Mesodermal cell (in vitro differentiated cells): ENCODE results near the gene PITRM1.

ENCODE experiments used
- H3K27ac ChIP-seq: 2 replicates; pipeline ENCODE4 v1.7.0; 2013; ENCODE audit warnings: mild to moderate bottlenecking, low read depth, low read length, moderate library complexity; ENCODE audit not compliant: severe bottlenecking
- H3K36me3 ChIP-seq: 2 replicates; pipeline ENCODE4 v1.7.1; 2013; ENCODE audit warnings: mild to moderate bottlenecking, low read length, moderate library complexity; ENCODE audit not compliant: control insufficient read depth, insufficient read depth
- H3K4me1 ChIP-seq: one replicate; pipeline ENCODE4 v1.7.1; 2013; ENCODE audit warnings: mild to moderate bottlenecking, low read length; ENCODE audit not compliant: insufficient read depth, control insufficient read depth, poor library complexity, severe bottlenecking
- H3K4me3 ChIP-seq: 2 replicates; pipeline ENCODE4 v1.7.0; 2013; ENCODE audit warnings: low read length, control low read depth, mild to moderate bottlenecking; ENCODE audit not compliant: insufficient read depth, poor library complexity, severe bottlenecking; ENCODE audit errors: extremely low read depth
- H3K9me3 ChIP-seq: 2 replicates; pipeline ENCODE4 v1.7.1; 2013; ENCODE audit warnings: mild to moderate bottlenecking, low read length, moderate library complexity; ENCODE audit not compliant: control insufficient read depth
- WGBS, 2 experiments: methylation state at CpG; one replicate each; pipeline ENCODE4 v1.1.5; 2013; ENCODE audit warnings: missing lambda C conversion rate in 2 of 2; ENCODE audit not compliant: insufficient coverage in 2 of 2; 5-methylcytosine and 5-hydroxymethylcytosine counted together

The PITRM1 gene

DNA sequence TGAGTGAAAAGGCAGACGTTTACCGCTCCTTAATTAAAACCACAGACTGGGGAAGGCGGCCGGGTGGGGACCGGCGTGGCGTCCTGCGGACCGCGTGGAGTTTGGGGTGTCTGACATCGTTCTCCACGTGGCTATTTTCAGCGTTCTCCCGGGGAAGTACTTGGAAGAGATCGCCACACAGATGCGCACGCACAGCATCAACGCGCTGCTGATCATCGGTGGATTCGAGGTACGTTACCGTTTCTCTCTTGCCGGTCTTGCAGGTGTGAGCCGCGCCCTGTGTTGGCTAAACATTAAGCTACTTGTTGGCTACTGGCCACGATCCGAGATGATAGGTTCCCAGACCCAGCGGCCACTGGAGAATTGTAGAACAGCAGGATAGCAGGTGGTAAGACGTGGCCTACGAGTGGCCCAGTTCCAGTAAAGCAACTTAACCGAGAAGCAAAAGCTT is 53.9 kb downstream of the PITRM1 start:
- peak overlapping the region; percentile 16 for H3K27ac ChIP-seq
- no peak overlapping the region for H3K4me3 ChIP-seq
- peaks cover 14% of the 10 kb centered on the region for H3K4me1 ChIP-seq
- 92 to 98% methylated on average over 30 to 31 of the region's 32 CpGs for WGBS, 2 experiments
- no peaks in the 10 kb centered on the region for H3K9me3 ChIP-seq
- peaks cover 98% of the 10 kb centered on the region for H3K36me3 ChIP-seq

DNA sequence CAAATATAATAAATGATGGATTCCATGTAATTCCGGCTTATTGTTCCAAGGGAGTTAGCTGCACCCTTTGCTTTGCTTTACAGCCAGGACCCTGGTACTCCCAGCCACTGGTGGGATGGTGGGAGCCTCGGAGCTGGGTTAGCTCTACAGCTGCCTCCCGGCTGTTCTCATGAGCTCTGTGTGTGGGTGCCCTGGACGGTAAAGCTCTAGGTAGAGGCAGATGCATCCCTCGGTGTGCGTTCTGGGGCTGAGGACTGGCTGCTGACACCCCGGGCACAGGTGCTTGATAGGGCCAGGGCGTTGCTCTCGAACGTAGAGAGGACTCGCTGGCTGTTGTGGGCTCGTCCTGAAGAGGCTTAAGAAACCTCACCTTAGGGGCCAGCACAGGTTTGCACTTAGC is 55.1 kb downstream of the PITRM1 start:
- Histone ChIP-seq H3K4me1 (peaks cover 7% of the 10 kb centered on the region), H3K27ac (no peak overlapping the region), H3K9me3 (no peaks in the 10 kb centered on the region), H3K4me3 (no peak overlapping the region), H3K36me3 (peaks cover 98% of the 10 kb centered on the region)
- WGBS, 2 experiments, result 95 to 97% methylated on average over 7 to 12 of the region's 12 CpGs

DNA sequence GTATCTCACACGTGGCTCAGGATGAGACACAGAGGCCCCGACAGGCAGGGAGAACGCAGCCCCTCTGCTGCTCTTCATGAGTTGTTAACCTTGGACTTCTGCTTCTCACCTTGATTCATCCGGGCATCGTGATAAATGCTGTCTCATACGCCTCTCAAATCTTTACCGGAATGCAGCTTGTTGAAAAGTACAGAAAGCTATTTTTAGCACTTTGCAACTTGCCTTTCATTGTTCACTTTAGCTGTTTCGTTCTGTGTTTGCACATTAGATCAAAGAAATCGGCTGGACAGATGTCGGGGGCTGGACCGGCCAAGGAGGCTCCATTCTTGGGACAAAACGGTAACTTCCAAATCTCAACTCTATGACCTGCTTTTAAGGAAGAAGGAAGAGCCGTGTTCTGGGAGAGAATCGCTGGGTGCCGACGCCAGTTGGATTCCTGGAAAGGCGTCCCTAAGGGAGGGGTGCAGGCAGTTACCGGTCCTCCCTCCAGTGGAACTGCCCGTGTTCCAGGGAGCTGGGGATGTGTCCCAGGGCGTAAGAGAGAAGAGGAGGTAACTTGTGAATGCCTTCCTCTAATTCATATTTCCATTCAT is 56.0 kb downstream of the PITRM1 start:
- H3K9me3 ChIP-seq, result no peaks in the 10 kb centered on the region
- H3K27ac ChIP-seq, result no peak overlapping the region
- H3K36me3 ChIP-seq, result peaks cover 98% of the 10 kb centered on the region
- 84 to 91% methylated on average over 12 to 18 of the region's 20 CpGs for WGBS, 2 experiments
- peaks cover 4% of the 10 kb centered on the region for H3K4me1 ChIP-seq
- no peak overlapping the region for H3K4me3 ChIP-seq

DNA sequence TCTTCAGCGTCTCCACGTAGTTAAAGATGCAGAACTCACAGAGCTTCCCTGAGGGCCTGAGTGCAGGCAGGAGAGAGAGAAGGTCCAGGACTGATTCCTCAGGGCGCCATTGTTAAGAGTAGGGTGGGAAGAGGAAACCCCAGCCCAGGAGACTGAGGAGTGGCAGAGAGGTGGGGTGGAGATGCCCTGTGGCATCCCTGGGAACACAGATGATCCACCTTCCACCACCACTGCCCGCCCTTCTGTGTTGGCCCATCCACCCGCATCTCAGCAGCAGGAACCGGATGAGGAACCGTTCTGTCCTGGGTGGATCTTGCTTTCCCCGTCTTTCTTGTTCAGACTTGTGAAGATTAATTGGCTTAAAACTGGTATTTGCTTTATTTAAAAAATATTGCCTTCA is 56.9 kb downstream of the PITRM1 start:
- Histone ChIP-seq H3K27ac (no peak overlapping the region), H3K4me3 (no peak overlapping the region), H3K9me3 (no peaks in the 10 kb centered on the region), H3K4me1 (no peaks in the 10 kb centered on the region), H3K36me3 (peaks cover 98% of the 10 kb centered on the region)
- WGBS, 2 experiments, result 94 to 100% methylated on average over 3 to 6 of the region's 8 CpGs

DNA sequence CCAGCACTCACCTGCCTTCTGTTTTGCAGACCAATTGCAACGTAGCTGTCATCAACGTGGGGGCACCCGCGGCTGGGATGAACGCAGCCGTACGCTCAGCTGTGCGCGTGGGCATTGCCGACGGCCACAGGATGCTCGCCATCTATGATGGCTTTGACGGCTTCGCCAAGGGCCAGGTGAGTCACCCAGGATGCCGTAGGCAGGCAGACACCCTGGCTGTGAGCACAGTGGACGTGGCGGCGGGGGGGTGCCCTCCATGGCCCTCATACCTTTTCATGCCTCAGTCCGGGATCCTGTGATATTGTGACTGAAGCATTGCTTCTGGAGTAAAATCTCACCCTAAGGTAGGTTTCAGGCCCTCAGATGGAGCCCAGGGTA is 59.2 kb downstream of the PITRM1 start:
- Histone ChIP-seq H3K9me3 (no peaks in the 10 kb centered on the region), H3K4me1 (no peaks in the 10 kb centered on the region), H3K4me3 (no peak overlapping the region), H3K36me3 (peaks cover 98% of the 10 kb centered on the region), H3K27ac (no peak overlapping the region)
- 96 to 98% methylated on average over 16 to 19 of the region's 19 CpGs for WGBS, 2 experiments

DNA sequence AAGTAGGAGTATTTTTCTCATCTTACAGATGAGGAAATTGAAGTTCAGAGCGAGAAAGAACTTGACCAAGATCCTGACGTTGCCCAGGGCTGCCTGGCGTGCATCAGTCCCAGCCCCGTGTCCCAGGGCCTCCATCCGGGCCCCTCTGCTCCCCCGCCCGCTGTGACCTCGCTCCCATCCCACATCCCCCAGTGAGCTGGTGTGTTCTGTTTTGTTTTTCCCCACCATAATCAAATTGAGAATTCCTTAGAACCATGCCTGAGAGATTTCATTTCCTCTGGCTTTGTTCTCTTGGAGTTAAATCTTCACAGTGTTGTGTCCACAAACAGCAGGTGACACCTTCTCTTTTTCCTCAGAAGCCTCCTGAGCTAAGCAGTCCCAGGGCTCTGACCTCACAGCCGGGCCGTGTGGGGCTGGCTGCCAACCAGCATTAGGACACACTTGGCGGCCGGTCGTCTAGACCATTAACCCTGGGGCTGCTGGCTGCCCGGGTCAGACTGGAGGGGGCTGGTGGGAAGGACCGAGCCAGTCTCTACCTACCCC is 60.9 kb downstream of the PITRM1 start:
- 80 to 86% methylated on average over 11 to 14 of the region's 15 CpGs for WGBS, 2 experiments
- Histone ChIP-seq H3K9me3 (no peaks in the 10 kb centered on the region), H3K27ac (no peak overlapping the region), H3K4me3 (no peak overlapping the region), H3K36me3 (peaks cover 96% of the 10 kb centered on the region), H3K4me1 (no peaks in the 10 kb centered on the region)

DNA sequence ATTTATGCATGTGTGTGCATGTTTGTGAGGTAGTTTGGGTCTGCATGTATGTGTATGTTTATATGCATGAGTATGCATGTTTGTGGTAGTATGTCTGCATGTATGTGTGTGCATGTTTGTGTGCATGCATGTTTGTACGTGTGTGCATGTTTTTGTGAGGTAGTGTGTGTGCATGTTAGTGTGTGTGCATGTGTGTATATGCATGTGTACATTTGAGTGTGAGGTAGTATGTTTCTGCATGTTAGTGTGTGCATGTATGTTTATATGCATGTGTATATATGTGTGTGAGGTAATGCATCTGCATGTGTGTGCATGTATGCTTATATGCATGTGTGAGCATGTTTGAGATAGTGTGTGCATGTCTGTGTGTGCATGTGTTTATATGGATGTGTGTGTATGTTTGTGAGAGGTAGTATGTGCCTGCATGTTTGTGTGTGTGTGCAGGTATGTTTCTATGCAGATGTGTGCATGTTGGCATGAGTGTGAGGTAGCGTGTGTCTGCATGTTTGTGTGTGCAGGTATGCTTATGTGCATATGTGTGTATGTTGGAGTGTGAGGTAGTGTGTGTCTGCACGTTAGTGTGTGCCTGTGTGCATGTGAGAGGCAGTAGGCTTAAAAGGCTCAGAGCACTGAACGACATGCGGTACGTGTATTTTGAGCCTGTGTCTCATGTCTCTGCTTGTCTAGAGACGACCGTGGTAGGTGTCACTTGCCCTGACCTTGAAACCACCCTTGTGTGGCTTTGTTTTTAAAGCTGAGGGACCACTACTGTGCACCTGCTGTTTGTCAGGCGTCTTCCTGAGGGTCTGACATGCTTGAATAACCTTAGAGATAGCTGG is 61.6 kb downstream of the PITRM1 start:
- 96% methylated on average over 8 to 9 of the region's 9 CpGs for WGBS, 2 experiments
- no peaks in the 10 kb centered on the region for H3K4me1 ChIP-seq
- no peak overlapping the region for H3K27ac ChIP-seq
- peaks cover 91% of the 10 kb centered on the region for H3K36me3 ChIP-seq
- no peaks in the 10 kb centered on the region for H3K9me3 ChIP-seq
- H3K4me3 ChIP-seq, result no peak overlapping the region

DNA sequence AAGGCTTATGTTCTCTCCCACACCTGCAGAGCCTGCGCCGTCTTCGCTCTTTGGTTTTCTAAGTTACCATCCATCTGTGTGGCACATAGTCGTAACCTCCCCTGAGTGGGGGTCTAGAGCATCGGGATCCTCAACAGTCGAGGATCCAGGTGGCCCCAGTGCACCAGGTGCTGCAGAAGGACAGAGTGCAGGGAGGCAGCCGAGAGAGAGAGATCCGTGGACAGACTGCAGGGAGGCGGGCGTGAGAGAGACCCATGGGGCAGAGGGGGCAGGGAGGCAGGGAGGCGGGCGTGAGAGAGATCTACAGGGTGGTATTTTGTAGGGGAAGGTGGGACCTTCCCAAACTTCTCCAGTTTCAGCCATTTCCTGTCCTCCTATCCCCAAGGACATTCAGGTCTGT is 62.9 kb downstream of the PITRM1 start:
- H3K4me3 ChIP-seq, result no peak overlapping the region
- H3K36me3 ChIP-seq, result peaks cover 92% of the 10 kb centered on the region
- no peaks in the 10 kb centered on the region for H3K9me3 ChIP-seq
- no peaks in the 10 kb centered on the region for H3K4me1 ChIP-seq
- no peak overlapping the region for H3K27ac ChIP-seq
- WGBS, 2 experiments, result 90 to 94% methylated on average over 8 to 10 of the region's 12 CpGs

DNA sequence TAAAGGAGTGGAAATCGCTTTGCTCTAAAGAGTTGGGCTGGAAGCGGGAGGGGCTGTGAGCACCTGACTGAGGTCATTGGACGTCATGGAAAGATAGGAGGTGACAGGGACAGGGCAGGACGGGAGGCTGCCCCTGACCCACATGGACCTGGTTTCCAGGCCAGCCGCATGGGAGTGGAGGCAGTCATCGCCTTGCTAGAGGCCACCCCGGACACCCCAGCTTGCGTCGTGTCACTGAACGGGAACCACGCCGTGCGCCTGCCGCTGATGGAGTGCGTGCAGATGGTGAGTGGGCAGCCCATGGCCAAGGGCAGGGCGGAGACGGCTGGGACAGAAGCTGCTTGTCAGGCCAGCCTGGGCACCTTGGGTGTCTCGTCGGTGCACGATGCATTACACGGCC is 63.4 kb downstream of the PITRM1 start:
- no peak overlapping the region for H3K27ac ChIP-seq
- WGBS, 2 experiments, result 97% methylated on average over 21 of the region's 21 CpGs
- no peak overlapping the region for H3K4me3 ChIP-seq
- peaks cover 92% of the 10 kb centered on the region for H3K36me3 ChIP-seq
- H3K9me3 ChIP-seq, result no peaks in the 10 kb centered on the region
- H3K4me1 ChIP-seq, result no peaks in the 10 kb centered on the region

DNA sequence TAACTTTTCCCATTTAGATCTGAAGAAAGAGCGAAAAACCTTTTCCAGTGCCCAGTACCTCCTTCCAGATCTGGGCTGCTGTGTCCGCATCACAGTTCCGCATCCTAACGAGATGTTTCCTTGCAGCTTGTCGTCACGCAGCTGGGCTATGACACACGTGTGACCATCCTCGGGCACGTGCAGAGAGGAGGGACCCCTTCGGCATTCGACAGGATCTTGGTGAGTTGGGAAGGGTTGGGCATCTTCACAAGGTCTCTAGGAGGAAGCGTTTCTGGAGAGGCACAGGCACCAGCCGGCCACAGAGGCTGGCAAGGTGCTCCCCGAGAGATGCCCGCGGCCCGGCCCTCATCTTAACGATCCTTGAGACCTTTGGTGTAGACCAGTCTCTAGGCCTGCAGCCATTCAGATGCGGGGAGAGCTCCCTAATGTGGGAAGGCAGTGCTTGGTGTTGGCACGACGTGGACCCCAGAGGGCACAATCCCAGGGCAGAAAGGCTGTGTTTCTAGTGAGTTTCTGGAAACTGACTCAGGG is 63.9 kb downstream of the PITRM1 start:
- H3K27ac ChIP-seq, result no peak overlapping the region
- WGBS, 2 experiments, result 96 to 97% methylated on average over 9 to 21 of the region's 21 CpGs
- H3K4me3 ChIP-seq, result no peak overlapping the region
- no peaks in the 10 kb centered on the region for H3K4me1 ChIP-seq
- H3K9me3 ChIP-seq, result no peaks in the 10 kb centered on the region
- peaks cover 93% of the 10 kb centered on the region for H3K36me3 ChIP-seq
